ENCODE data around the gene CLCN5.

Gene CLCN5

GRCh38 chrX:50081282-50081889 is 159.0 kb downstream of the CLCN5 start:
- no peak for DNase-seq (ENCODE audit: low read depth, low spot score)

- DNase-seq (ENCODE audit: low read depth, low spot score), result no peak
These were observed 160.3 kb downstream of the CLCN5 start for GRCh38 chrX:50082741-50083140.

- DNase-seq (ENCODE audit: low read depth, low spot score), result no peak
These were observed 166.2 kb downstream of the CLCN5 start for GRCh38 chrX:50088645-50089044.

- no peak for DNase-seq (ENCODE audit: low read depth, low spot score)
These were observed 171.2 kb downstream of the CLCN5 start for GRCh38 chrX:50093625-50094024.

GRCh38 chrX:50097071-50097470 is 174.7 kb downstream of the CLCN5 start:
- no peak for DNase-seq (ENCODE audit: low read depth, low spot score)

GRCh38 chrX:50098241-50098640 is 175.8 kb downstream of the CLCN5 start:
- no peak for DNase-seq (ENCODE audit: low read depth, low spot score)

- DNase-seq (ENCODE audit: low read depth, low spot score), result no peak
These were observed 176.4 kb downstream of the CLCN5 start for GRCh38 chrX:50098749-50099148.

GRCh38 chrX:50099331-50099730 is 176.9 kb downstream of the CLCN5 start:
- no peak for DNase-seq (ENCODE audit: low read depth, low spot score)

- no peak for DNase-seq (ENCODE audit: low read depth, low spot score)
These were observed 177.8 kb downstream of the CLCN5 start for GRCh38 chrX:50100188-50100587.

GRCh38 chrX:50103176-50103575 is 180.8 kb downstream of the CLCN5 start:
- no peak for DNase-seq (ENCODE audit: low read depth, low spot score)

- DNase-seq (ENCODE audit: low read depth, low spot score), result no peak
These were observed 181.6 kb downstream of the CLCN5 start for GRCh38 chrX:50103866-50104566.

GRCh38 chrX:50106051-50106675 is 183.8 kb downstream of the CLCN5 start:
- no peak for DNase-seq (ENCODE audit: low read depth, low spot score)

- DNase-seq (ENCODE audit: low read depth, low spot score), result no peak
These were observed 185.1 kb downstream of the CLCN5 start for GRCh38 chrX:50107470-50107869.

GRCh38 chrX:50108264-50108663 is 185.9 kb downstream of the CLCN5 start:
- no peak for DNase-seq (ENCODE audit: low read depth, low spot score)

- no peak for DNase-seq (ENCODE audit: low read depth, low spot score)
These were observed 189.3 kb downstream of the CLCN5 start for GRCh38 chrX:50111742-50112141.

- DNase-seq (ENCODE audit: low read depth, low spot score), result no peak
These were observed 191.7 kb downstream of the CLCN5 start for GRCh38 chrX:50114113-50114512.

GRCh38 chrX:50115973-50116372 is 193.6 kb downstream of the CLCN5 start:
- no peak for DNase-seq (ENCODE audit: low read depth, low spot score)

GRCh38 chrX:50117476-50117875 is 195.1 kb downstream of the CLCN5 start:
- no peak for DNase-seq (ENCODE audit: low read depth, low spot score)

GRCh38 chrX:50125480-50125879 is 203.1 kb downstream of the CLCN5 start:
- DNase-seq (ENCODE audit: low read depth, low spot score), result no peak

- DNase-seq (ENCODE audit: low read depth, low spot score), result no peak
These were observed 225.6 kb downstream of the CLCN5 start for GRCh38 chrX:50147972-50148371.

Measured in smooth muscle cell of the brain vasculature (primary cell).